Measurements from ENCODE around the gene PITHD1.

DNA sequence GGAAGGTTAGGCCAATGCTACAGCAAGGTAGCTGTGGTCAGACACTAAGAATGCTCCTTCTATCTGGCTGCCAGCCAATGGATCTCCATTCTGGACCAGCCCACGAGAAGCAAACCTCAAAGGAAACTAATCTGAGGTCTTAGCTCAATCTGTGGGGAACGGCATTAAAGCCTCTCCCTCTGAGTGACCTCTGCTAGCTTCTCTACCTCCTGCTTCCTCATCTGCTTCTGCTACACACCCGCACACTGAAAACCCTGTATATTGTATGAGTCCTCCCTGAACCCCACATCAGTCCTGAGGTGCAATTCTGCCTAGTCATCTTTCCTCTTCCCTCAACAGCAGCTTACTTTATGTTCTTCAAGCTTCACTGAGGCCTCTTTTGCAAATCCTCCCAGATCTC lies 29.2 kb downstream of the PITHD1 start:
- TF ChIP-seq POLR2A (IDR thresholded peaks at IDR 0.05; ENCODE audit: low read depth, low read length) (no peak), POLR2AphosphoS5 (IDR thresholded peaks at IDR 0.05; ENCODE audit: low read depth, low read length) (no peak)
